GM12878 (cell line): ENCODE results near the gene ANP32E. TPM values are rescaled to one million over a fixed set of nuclear protein-coding genes. Genes with fewer than 3 reads are reported as not detected.

Experiments used
- ATAC-seq: fragments of 200-7000 bp; cut with Tn5 transposase; 3 replicates; pipeline ENCODE4 v1.9.1; 2020; ENCODE audit warnings: mild to moderate bottlenecking, moderate library complexity
- BruUV-seq: library from RNA; stranded (reverse); fragments of 400-500 nt; replicated peaks from 2 replicates; lab custom pipeline; 2021; lab: Mats Ljungman, UMichigan
- CTCF ChIA-PET: fragments of 300-600 bp; sonication (Branson Sonifier 250); formaldehyde crosslinking; extraction: SDS; loops from one replicate; lab custom pipeline; 2021; ENCODE audit warnings: inconsistent platforms; lab: Yijun Ruan, JAX
- POLR2A ChIA-PET: fragments of 350-600 bp; formaldehyde crosslinking; extraction: SDS; loops from one replicate; lab custom pipeline; 2021; ENCODE audit warnings: inconsistent platforms; lab: Charles Lee
- RAD21 ChIA-PET: fragments of 300-600 bp; sonication (Branson Sonifier 250); formaldehyde crosslinking; loops from one replicate; lab custom pipeline; 2023; ENCODE audit warnings: antibody characterized with exemption; ENCODE audit not compliant: unreplicated experiment; lab: Charles Lee
- SMC1A ChIA-PET: fragments of 300-600 bp; sonication (Branson Sonifier 250); formaldehyde crosslinking; loops from one replicate; lab custom pipeline; 2023; ENCODE audit not compliant: unreplicated experiment, uncharacterized antibody; lab: Charles Lee
- DNase-seq: peaks from one replicate; pipeline ENCODE4 v3.0.0-alpha.2; 2011; ENCODE audit warnings: low read depth, low spot score
- FAIRE-seq: peaks from 3 replicates; lab custom pipeline; 2011; peaks lifted over from hg19 to GRCh38; lab: Jason Lieb, UNC
- H2AFZ ChIP-seq: 2 replicates; pipeline ENCODE4 v1.6.0; 2011; ENCODE audit warnings: low read depth, low read length, control low read depth; ENCODE audit not compliant: control insufficient read depth
- H3K27ac ChIP-seq: 2 replicates; pipeline ENCODE4 v1.5.1; 2011; ENCODE audit warnings: control low read depth; ENCODE audit not compliant: control insufficient read depth, insufficient read depth
- H3K27me3 ChIP-seq, 2 experiments: replicated peaks in 1 of 2; 2 replicates each; pipeline versions ENCODE4 v1.6.0 to v1.6.1; 2011; ENCODE audit warnings: low read length in 1 of 2; ENCODE audit not compliant: control insufficient read depth in 2 of 2, insufficient read depth in 2 of 2
- H3K36me3 ChIP-seq, 2 experiments: 2 replicates each; pipeline ENCODE4 v1.5.1; 2011; ENCODE audit warnings: low read length in 1 of 2; ENCODE audit not compliant: control insufficient read depth in 2 of 2, insufficient read depth in 2 of 2
- H3K4me1 ChIP-seq: 2 replicates; pipeline ENCODE4 v1.6.1; 2011; ENCODE audit warnings: mild to moderate bottlenecking, low read length, moderate library complexity, mixed read lengths; ENCODE audit not compliant: control insufficient read depth, insufficient read depth
- H3K4me2 ChIP-seq: 2 replicates; pipeline ENCODE4 v1.6.0; 2011; ENCODE audit warnings: control low read depth; ENCODE audit not compliant: control insufficient read depth, insufficient read depth
- H3K4me3 ChIP-seq: fragments of 200-600 bp; sonication (generic); 2 replicates; pipeline ENCODE4 v1.5.1; 2016
- H3K79me2 ChIP-seq: 2 replicates; pipeline ENCODE4 v1.6.0; 2011; ENCODE audit warnings: low read length; ENCODE audit not compliant: control insufficient read depth, insufficient read depth
- H3K9ac ChIP-seq: 2 replicates; pipeline ENCODE4 v1.8.0; 2011; ENCODE audit warnings: low read length, control low read depth, mixed read lengths; ENCODE audit not compliant: control insufficient read depth, insufficient read depth
- H3K9me3 ChIP-seq: replicated peaks from 3 replicates; pipeline ENCODE4 v1.5.1; 2011; ENCODE audit warnings: mild to moderate bottlenecking, low read length; ENCODE audit not compliant: control insufficient read depth, insufficient read depth
- H4K20me1 ChIP-seq: 2 replicates; pipeline ENCODE4 v1.6.0; 2011; ENCODE audit not compliant: control insufficient read depth, insufficient read depth
- ATF7 ChIP-seq: fragments of 450-650 bp; IDR thresholded peaks from 2 replicates; pipeline ENCODE4 v1.6.1; 2016; ENCODE audit warnings: low read depth, mild to moderate bottlenecking
- HCFC1 ChIP-seq: fragments of 150-350 bp; IDR thresholded peaks from 2 replicates; pipeline ENCODE4 v1.6.1; 2014; ENCODE audit warnings: low read length
- KDM1A ChIP-seq: fragments of 200-600 bp; sonication (generic); IDR thresholded peaks from 2 replicates; pipeline ENCODE4 v1.6.1; 2016; ENCODE audit warnings: borderline replicate concordance
- KLF5 ChIP-seq: fragments of 450-650 bp; IDR thresholded peaks from 2 replicates; pipeline ENCODE4 v1.6.1; 2014; ENCODE audit warnings: mild to moderate bottlenecking; ENCODE audit not compliant: partially characterized antibody
- MYB ChIP-seq: fragments of 150-350 bp; IDR thresholded peaks from 2 replicates; pipeline ENCODE4 v1.6.1; 2014; ENCODE audit warnings: mild to moderate bottlenecking, low read depth, low read length, borderline replicate concordance
- PML ChIP-seq: IDR thresholded peaks from 2 replicates; pipeline ENCODE4 v1.6.1; 2012; ENCODE audit warnings: low read length, inconsistent platforms
- RBBP5 ChIP-seq: fragments of 200-600 bp; sonication (generic); conservative IDR thresholded peaks from 2 replicates; pipeline ENCODE4 v1.6.1; 2016
- SMAD5 ChIP-seq: IDR thresholded peaks from 2 replicates; pipeline ENCODE4 v1.6.1; 2016; ENCODE audit warnings: antibody characterized with exemption, low read depth
- SP1 ChIP-seq: IDR thresholded peaks from one replicate; pipeline ENCODE4 v1.6.1; 2011; ENCODE audit warnings: low read depth, low read length
- TCF3 ChIP-seq: IDR thresholded peaks from 2 replicates; pipeline ENCODE4 v1.6.1; 2012; ENCODE audit warnings: low read depth, mild to moderate bottlenecking, low read length, borderline replicate concordance; ENCODE audit not compliant: insufficient read depth
- WGBS: methylation state at CpG from one replicate; pipeline ENCODE4 v1.1.6; 2016; ENCODE audit warnings: low lambda C conversion rate; ENCODE audit not compliant: insufficient replicate concordance, insufficient coverage; ENCODE audit errors: missing lambda C conversion rate; 5-methylcytosine and 5-hydroxymethylcytosine counted together
- in situ Hi-C: fragments of 300-500 bp; cut with MboI; formaldehyde crosslinking; loops from 9 replicates; pipeline ENCODE4 v1.14.3; 2018; ENCODE audit warnings: mixed read lengths
- intact Hi-C: fragments of 100-400 bp; cut with micrococcal nuclease; formaldehyde crosslinking; loops from one replicate; pipeline ENCODE4 v1.14.2; 2022; ENCODE audit not compliant: unreplicated experiment
- polyA plus RNA-seq, 11 experiments: library from polyadenylated mRNA; depleted of rRNA in 4 of 11; unstranded in 6 of 11; stranded (reverse) in 5 of 11; fragments of >200 nt; fragmentation: Nextera tagmentation in 4 of 11; fragmentation: Illumina TruSeq in 1 of 11; extraction: Ambion mirVana in 4 of 11; extraction: Trizol in 1 of 11; gene quantifications; 1 replicate in 1 of 11; 2 replicates in 10 of 11; pipeline versions ENCODE4 v1.2.1 to v1.2.3, GENCODE V29; 2011 to 2016; ENCODE audit warnings: inconsistent platforms in 2 of 11, missing spikeins in 2 of 11, low read depth in 1 of 11
- total RNA-seq, 4 experiments: library from RNA; depleted of rRNA in 3 of 4; stranded (reverse); fragments of >200 nt in 3 of 4; fragmentation: Illumina TruSeq in 1 of 4; extraction: Trizol in 1 of 4; gene quantifications; 2 replicates each; pipeline versions ENCODE4 v1.2.1 to v1.2.3, GENCODE V29; 2013 to 2021
- TF ChIP-seq, protein P1 (sequence below), 3 experiments: IDR thresholded peaks in 2 of 3; conservative IDR thresholded peaks in 1 of 3; 2 replicates each; pipeline ENCODE4 v1.5.1; 2011; ENCODE audit warnings: low read depth in 3 of 3, low read length in 3 of 3, mild to moderate bottlenecking in 3 of 3, control low read depth in 2 of 3, moderate library complexity in 2 of 3, inconsistent platforms in 1 of 3, mixed read lengths in 1 of 3; ENCODE audit not compliant: control insufficient read depth in 2 of 3, insufficient read depth in 1 of 3; ENCODE audit errors: extremely low read depth in 1 of 3
- TF ChIP-seq, protein P2 (sequence below): IDR thresholded peaks from 2 replicates; pipeline ENCODE4 v1.6.1; 2012; ENCODE audit warnings: low read length, inconsistent platforms
- TF ChIP-seq, protein P3 (sequence below): fragments of 450-650 bp; IDR thresholded peaks from 2 replicates; pipeline ENCODE4 v1.6.1; 2018; ENCODE audit warnings: borderline replicate concordance, mild to moderate bottlenecking; ENCODE audit not compliant: partially characterized antibody
- TF ChIP-seq, protein P4 (sequence below): fragments of 450-650 bp; IDR thresholded peaks from 2 replicates; pipeline ENCODE4 v1.6.1; 2016; ENCODE audit warnings: mild to moderate bottlenecking, moderate library complexity, borderline replicate concordance

ANP32E gene
- total and polyA plus RNA-seq, 10 of the 15 experiments (the other 5 are each of a cell fraction or from before 2014, with no cell fraction given), result 59.2 to 250 (median 121) TPM

DNA sequence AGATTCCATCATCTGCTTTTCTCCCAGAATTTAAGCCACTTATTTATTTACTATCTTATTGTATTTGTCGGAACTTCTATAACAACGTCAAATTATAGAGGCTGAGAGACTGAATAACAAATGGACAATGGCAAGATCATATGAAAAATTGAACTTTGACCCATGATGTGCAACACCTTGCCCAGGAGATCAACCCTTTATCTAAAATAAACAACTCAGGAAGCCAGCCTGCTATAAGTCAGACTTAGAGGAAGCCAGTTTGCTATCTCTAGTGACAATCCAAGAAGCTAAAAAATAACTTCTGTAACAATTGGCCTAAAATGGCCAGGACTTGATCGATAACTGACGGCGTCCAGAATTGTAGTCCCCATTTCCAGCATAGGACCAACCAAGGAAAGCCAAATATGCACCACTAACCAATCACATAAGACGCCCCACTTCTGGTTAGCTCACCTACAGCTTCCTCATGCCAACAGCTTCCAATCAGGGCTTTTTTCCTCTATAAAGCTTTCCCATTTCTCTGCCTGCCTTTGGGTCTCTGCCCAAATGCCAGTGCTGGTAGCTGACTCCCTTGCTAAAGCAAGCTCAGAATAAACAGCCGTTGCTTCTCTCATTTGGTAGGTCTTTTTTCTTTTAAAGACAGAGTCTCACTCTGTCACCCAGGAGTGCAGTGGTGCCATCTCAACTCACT lies 28.5 kb downstream of the ANP32E start:
- in situ Hi-C loops, result no loop called here
- no peak overlapping the region for H2AFZ ChIP-seq
- ChIA-PET SMC1A (interaction anchor here (1.0 to 1.3 kb wide), 3 partner anchors 14 to 134 kb away, joined by 3 to 4 read pairs (median 3); no protein-coding TSS in a partner anchor), RAD21 (no interaction called here), CTCF (no interaction called here), POLR2A (no interaction called here)
- H3K9ac ChIP-seq, result no peak overlapping the region
- H3K4me3 ChIP-seq, result no peak overlapping the region
- H3K79me2 ChIP-seq, result no peaks in the 10 kb centered on the region
- intact Hi-C loops, result no loop called here
- ATAC-seq (no peak), DNase-seq (no peak), FAIRE-seq (no peak)
- 53% methylated on average over 7 of the region's 7 CpGs for WGBS
- no peak overlapping the region for H3K4me2 ChIP-seq
- no peaks in the 10 kb centered on the region for H3K9me3 ChIP-seq
- no peaks in the 10 kb centered on the region for H4K20me1 ChIP-seq
- no peaks in the 10 kb centered on the region for H3K4me1 ChIP-seq
- no TSS peak for BruUV-seq
- no peak overlapping the region for H3K27ac ChIP-seq
- H3K36me3 ChIP-seq, result no peaks in the 10 kb centered on the region
- no peaks in the 10 kb centered on the region for H3K27me3 ChIP-seq
- TF ChIP-seq, protein P1, sequence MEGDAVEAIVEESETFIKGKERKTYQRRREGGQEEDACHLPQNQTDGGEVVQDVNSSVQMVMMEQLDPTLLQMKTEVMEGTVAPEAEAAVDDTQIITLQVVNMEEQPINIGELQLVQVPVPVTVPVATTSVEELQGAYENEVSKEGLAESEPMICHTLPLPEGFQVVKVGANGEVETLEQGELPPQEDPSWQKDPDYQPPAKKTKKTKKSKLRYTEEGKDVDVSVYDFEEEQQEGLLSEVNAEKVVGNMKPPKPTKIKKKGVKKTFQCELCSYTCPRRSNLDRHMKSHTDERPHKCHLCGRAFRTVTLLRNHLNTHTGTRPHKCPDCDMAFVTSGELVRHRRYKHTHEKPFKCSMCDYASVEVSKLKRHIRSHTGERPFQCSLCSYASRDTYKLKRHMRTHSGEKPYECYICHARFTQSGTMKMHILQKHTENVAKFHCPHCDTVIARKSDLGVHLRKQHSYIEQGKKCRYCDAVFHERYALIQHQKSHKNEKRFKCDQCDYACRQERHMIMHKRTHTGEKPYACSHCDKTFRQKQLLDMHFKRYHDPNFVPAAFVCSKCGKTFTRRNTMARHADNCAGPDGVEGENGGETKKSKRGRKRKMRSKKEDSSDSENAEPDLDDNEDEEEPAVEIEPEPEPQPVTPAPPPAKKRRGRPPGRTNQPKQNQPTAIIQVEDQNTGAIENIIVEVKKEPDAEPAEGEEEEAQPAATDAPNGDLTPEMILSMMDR (IDR thresholded peaks at IDR 0.05 in 2 of 3, conservative IDR thresholded peaks at IDR 0.05 in 1 of 3; ENCODE audit: control insufficient read depth in 2 of 3, extremely low read depth in 1 of 3, insufficient read depth in 1 of 3, low read depth in 3 of 3, low read length in 3 of 3), result no peak
- TF ChIP-seq, protein P2, sequence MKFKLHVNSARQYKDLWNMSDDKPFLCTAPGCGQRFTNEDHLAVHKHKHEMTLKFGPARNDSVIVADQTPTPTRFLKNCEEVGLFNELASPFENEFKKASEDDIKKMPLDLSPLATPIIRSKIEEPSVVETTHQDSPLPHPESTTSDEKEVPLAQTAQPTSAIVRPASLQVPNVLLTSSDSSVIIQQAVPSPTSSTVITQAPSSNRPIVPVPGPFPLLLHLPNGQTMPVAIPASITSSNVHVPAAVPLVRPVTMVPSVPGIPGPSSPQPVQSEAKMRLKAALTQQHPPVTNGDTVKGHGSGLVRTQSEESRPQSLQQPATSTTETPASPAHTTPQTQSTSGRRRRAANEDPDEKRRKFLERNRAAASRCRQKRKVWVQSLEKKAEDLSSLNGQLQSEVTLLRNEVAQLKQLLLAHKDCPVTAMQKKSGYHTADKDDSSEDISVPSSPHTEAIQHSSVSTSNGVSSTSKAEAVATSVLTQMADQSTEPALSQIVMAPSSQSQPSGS, result no peak
- TF ChIP-seq KDM1A (no peak), HCFC1 (no peak), SP1 (no peak), PML (no peak), TCF3 (no peak), MYB (no peak), ATF7 (no peak), SMAD5 (no peak), KLF5 (no peak), RBBP5 (no peak)
- TF ChIP-seq, protein P3, sequence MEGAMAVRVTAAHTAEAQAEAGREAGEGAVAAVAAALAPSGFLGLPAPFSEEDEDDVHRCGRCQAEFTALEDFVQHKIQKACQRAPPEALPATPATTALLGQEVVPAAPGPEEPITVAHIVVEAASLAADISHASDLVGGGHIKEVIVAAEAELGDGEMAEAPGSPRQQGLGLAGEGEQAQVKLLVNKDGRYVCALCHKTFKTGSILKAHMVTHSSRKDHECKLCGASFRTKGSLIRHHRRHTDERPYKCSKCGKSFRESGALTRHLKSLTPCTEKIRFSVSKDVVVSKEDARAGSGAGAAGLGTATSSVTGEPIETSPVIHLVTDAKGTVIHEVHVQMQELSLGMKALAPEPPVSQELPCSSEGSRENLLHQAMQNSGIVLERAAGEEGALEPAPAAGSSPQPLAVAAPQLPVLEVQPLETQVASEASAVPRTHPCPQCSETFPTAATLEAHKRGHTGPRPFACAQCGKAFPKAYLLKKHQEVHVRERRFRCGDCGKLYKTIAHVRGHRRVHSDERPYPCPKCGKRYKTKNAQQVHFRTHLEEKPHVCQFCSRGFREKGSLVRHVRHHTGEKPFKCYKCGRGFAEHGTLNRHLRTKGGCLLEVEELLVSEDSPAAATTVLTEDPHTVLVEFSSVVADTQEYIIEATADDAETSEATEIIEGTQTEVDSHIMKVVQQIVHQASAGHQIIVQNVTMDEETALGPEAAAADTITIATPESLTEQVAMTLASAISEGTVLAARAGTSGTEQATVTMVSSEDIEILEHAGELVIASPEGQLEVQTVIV, result no peak
- TF ChIP-seq, protein P4, sequence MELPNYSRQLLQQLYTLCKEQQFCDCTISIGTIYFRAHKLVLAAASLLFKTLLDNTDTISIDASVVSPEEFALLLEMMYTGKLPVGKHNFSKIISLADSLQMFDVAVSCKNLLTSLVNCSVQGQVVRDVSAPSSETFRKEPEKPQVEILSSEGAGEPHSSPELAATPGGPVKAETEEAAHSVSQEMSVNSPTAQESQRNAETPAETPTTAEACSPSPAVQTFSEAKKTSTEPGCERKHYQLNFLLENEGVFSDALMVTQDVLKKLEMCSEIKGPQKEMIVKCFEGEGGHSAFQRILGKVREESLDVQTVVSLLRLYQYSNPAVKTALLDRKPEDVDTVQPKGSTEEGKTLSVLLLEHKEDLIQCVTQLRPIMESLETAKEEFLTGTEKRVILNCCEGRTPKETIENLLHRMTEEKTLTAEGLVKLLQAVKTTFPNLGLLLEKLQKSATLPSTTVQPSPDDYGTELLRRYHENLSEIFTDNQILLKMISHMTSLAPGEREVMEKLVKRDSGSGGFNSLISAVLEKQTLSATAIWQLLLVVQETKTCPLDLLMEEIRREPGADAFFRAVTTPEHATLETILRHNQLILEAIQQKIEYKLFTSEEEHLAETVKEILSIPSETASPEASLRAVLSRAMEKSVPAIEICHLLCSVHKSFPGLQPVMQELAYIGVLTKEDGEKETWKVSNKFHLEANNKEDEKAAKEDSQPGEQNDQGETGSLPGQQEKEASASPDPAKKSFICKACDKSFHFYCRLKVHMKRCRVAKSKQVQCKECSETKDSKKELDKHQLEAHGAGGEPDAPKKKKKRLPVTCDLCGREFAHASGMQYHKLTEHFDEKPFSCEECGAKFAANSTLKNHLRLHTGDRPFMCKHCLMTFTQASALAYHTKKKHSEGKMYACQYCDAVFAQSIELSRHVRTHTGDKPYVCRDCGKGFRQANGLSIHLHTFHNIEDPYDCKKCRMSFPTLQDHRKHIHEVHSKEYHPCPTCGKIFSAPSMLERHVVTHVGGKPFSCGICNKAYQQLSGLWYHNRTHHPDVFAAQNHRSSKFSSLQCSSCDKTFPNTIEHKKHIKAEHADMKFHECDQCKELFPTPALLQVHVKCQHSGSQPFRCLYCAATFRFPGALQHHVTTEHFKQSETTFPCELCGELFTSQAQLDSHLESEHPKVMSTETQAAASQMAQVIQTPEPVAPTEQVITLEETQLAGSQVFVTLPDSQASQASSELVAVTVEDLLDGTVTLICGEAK, result no peak
